ENCODE results near the gene ANAPC10. TPM values are rescaled to one million over a fixed set of nuclear protein-coding genes. Genes with fewer than 3 reads are reported as not detected.

The ANAPC10 gene
- total and polyA plus RNA-seq, 2 donors (not counting 3 experiments of a cell fraction or from before 2014, with no cell fraction given), result 15.7 to 24.0 TPM

DNA sequence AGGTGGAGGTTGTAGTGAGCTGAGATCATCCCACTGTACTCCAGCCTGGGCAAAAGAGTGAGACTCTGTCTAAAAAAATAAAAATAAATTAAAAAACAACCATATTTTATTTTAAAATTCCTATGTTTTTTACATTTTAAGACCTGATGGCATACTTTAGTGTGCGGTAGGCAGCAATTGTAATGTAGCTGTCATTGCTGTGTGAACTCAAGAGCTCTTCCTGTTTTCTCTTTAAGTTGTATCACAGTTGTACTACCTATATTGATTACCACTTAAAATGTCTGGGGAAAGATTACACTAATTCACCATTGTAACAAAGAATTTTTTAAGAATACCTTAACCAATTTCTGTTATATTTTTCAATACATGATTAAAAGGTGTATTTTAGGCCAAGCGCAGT is 27.4 kb upstream of the ANAPC10 start:
- H2AFZ ChIP-seq (ENCODE audit: low read depth, low read length), result no peak overlapping the region
- no peaks in the 10 kb centered on the region for H3K9me3 ChIP-seq (replicated peaks; ENCODE audit: control insufficient read depth, insufficient read depth, low read length)
- peaks cover 4 to 34% of the 10 kb centered on the region in 2 experiments for H3K36me3 ChIP-seq (ENCODE audit: control insufficient read depth in 2 of 2, extremely low read depth in 1 of 2, insufficient read depth in 2 of 2, low read length in 2 of 2)
- no peak overlapping the region for H3K9ac ChIP-seq (replicated peaks; ENCODE audit: extremely low read depth, insufficient read depth, low read length)
- H3K4me3 ChIP-seq (replicated peaks in 1 of 3; ENCODE audit: insufficient read depth in 1 of 3, low read depth in 1 of 3, low read length in 3 of 3), result no peak overlapping the region
- TF ChIP-seq GATA2 (IDR thresholded peaks at IDR 0.05; ENCODE audit: insufficient read depth, insufficient read length, low read depth, low read length) (no peak), POLR2AphosphoS5 (IDR thresholded peaks at IDR 0.05; ENCODE audit: insufficient read depth, low read depth, low read length) (no peak), JUN (IDR thresholded peaks at IDR 0.05; ENCODE audit: borderline replicate concordance, insufficient read depth, insufficient read length, low read depth) (no peak), POLR2A (IDR thresholded peaks at IDR 0.05; ENCODE audit: low read depth, low read length) (no peak), EZH2 (IDR thresholded peaks at IDR 0.05; ENCODE audit: borderline replicate concordance, low read depth, low read length, severe bottlenecking) (no peak), FOS (IDR thresholded peaks at IDR 0.05; ENCODE audit: borderline replicate concordance, insufficient read depth, low read length) (no peak)
- TF ChIP-seq, protein P1, sequence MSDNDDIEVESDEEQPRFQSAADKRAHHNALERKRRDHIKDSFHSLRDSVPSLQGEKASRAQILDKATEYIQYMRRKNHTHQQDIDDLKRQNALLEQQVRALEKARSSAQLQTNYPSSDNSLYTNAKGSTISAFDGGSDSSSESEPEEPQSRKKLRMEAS (IDR thresholded peaks at IDR 0.05; ENCODE audit: insufficient read depth, insufficient read length), result no peak
- TF ChIP-seq, protein P2, sequence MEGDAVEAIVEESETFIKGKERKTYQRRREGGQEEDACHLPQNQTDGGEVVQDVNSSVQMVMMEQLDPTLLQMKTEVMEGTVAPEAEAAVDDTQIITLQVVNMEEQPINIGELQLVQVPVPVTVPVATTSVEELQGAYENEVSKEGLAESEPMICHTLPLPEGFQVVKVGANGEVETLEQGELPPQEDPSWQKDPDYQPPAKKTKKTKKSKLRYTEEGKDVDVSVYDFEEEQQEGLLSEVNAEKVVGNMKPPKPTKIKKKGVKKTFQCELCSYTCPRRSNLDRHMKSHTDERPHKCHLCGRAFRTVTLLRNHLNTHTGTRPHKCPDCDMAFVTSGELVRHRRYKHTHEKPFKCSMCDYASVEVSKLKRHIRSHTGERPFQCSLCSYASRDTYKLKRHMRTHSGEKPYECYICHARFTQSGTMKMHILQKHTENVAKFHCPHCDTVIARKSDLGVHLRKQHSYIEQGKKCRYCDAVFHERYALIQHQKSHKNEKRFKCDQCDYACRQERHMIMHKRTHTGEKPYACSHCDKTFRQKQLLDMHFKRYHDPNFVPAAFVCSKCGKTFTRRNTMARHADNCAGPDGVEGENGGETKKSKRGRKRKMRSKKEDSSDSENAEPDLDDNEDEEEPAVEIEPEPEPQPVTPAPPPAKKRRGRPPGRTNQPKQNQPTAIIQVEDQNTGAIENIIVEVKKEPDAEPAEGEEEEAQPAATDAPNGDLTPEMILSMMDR (IDR thresholded peaks at IDR 0.05; ENCODE audit: extremely low read depth in 1 of 2, insufficient read depth in 1 of 2, low read depth in 1 of 2, low read length in 2 of 2), result no peak
- no peaks in the 10 kb centered on the region for H3K9me1 ChIP-seq (replicated peaks; ENCODE audit: control insufficient read depth, extremely low read depth, insufficient read depth, low read length)
- no peak for FAIRE-seq
- no peaks in the 10 kb centered on the region for H3K4me1 ChIP-seq (ENCODE audit: control insufficient read depth, extremely low read depth, insufficient read depth, low read length)
- CTCF ChIA-PET, result no interaction called here
- no peak overlapping the region for H3K27ac ChIP-seq (ENCODE audit: insufficient read depth, low read depth, low read length)
- POLR2A ChIA-PET, result no interaction called here
- no peaks in the 10 kb centered on the region for H4K20me1 ChIP-seq (replicated peaks; ENCODE audit: control insufficient read depth, extremely low read depth, insufficient read depth, low read length)
- dilution Hi-C loops (cut with MboI; ENCODE audit: extremely low pct_ligation_motif_present, low sequenced_read_pairs) (no loop called here), intact Hi-C loops (cut with micrococcal nuclease) (no loop called here)
- no peak overlapping the region for H3K4me2 ChIP-seq (ENCODE audit: insufficient read depth, low read length)
- H3K27me3 ChIP-seq (ENCODE audit: control insufficient read depth in 2 of 2, insufficient read depth in 2 of 2, low read length in 2 of 2), result no peaks in the 10 kb centered on the region
- peaks cover 2% of the 10 kb centered on the region for H3K79me2 ChIP-seq (ENCODE audit: control insufficient read depth, insufficient read depth, low read length)
- no peak for DNase-seq (ENCODE audit: low read depth, low spot score)
- no TSS peak for BruUV-seq (replicated peaks)

Data from endothelial cell of umbilical vein (primary cell).